ENCODE data around the gene ASTN2.

ASTN2 gene

GRCh38 chr9:116800074-116800473, 614.8 kb downstream of the ASTN2 start:
- Histone ChIP-seq H3K4me2 (ENCODE audit: low read length) (no peak overlapping the region), H4K20me1 (ENCODE audit: insufficient read depth, low read length) (no peaks in the 10 kb centered on the region), H3K9ac (ENCODE audit: low read length) (no peak overlapping the region), H3K4me1 (ENCODE audit: insufficient read depth, low read length, severe bottlenecking) (no peaks in the 10 kb centered on the region), H3K9me2 (ENCODE audit: low read depth, low read length) (no peaks in the 10 kb centered on the region), H3K9me3 (ENCODE audit: low read length) (no peaks in the 10 kb centered on the region), H3K27me3 (ENCODE audit: insufficient read depth, low read length) (no peaks in the 10 kb centered on the region), H3K4me3 (ENCODE audit: low read depth, low read length, poor library complexity, severe bottlenecking) (no peak overlapping the region), H3K79me2 (ENCODE audit: insufficient read depth, low read length) (no peaks in the 10 kb centered on the region), H3F3A (ENCODE audit: insufficient read depth, low read length) (no peaks in the 10 kb centered on the region), H3K27ac (ENCODE audit: low read depth, low read length, poor library complexity, severe bottlenecking) (no peak overlapping the region), H2AFZ (ENCODE audit: low read length) (no peak overlapping the region), H3K36me3 (ENCODE audit: insufficient read depth, low read length) (no peaks in the 10 kb centered on the region)
- no peak for TF ChIP-seq EZH2 (IDR thresholded peaks at IDR 0.05; ENCODE audit: borderline replicate concordance, low read length)
- TF ChIP-seq, protein P1, sequence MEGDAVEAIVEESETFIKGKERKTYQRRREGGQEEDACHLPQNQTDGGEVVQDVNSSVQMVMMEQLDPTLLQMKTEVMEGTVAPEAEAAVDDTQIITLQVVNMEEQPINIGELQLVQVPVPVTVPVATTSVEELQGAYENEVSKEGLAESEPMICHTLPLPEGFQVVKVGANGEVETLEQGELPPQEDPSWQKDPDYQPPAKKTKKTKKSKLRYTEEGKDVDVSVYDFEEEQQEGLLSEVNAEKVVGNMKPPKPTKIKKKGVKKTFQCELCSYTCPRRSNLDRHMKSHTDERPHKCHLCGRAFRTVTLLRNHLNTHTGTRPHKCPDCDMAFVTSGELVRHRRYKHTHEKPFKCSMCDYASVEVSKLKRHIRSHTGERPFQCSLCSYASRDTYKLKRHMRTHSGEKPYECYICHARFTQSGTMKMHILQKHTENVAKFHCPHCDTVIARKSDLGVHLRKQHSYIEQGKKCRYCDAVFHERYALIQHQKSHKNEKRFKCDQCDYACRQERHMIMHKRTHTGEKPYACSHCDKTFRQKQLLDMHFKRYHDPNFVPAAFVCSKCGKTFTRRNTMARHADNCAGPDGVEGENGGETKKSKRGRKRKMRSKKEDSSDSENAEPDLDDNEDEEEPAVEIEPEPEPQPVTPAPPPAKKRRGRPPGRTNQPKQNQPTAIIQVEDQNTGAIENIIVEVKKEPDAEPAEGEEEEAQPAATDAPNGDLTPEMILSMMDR (IDR thresholded peaks at IDR 0.05; ENCODE audit: low read length): no peak

GRCh38 chr9:116798521-116798920, 616.3 kb downstream of the ASTN2 start:
- H3K27ac ChIP-seq (ENCODE audit: low read depth, low read length, poor library complexity, severe bottlenecking): no peak overlapping the region
- H3K9me3 ChIP-seq (ENCODE audit: low read length): no peaks in the 10 kb centered on the region
- TF ChIP-seq, protein P1 (IDR thresholded peaks at IDR 0.05; ENCODE audit: low read length): no peak
- TF ChIP-seq EZH2 (IDR thresholded peaks at IDR 0.05; ENCODE audit: borderline replicate concordance, low read length): no peak
- no peaks in the 10 kb centered on the region for H4K20me1 ChIP-seq (ENCODE audit: insufficient read depth, low read length)
- H3K4me3 ChIP-seq (ENCODE audit: low read depth, low read length, poor library complexity, severe bottlenecking): no peak overlapping the region
- no peak overlapping the region for H3K4me2 ChIP-seq (ENCODE audit: low read length)
- H3F3A ChIP-seq (ENCODE audit: insufficient read depth, low read length): no peaks in the 10 kb centered on the region
- no peaks in the 10 kb centered on the region for H3K27me3 ChIP-seq (ENCODE audit: insufficient read depth, low read length)
- no peaks in the 10 kb centered on the region for H3K9me2 ChIP-seq (ENCODE audit: low read depth, low read length)
- H3K9ac ChIP-seq (ENCODE audit: low read length): no peak overlapping the region
- no peaks in the 10 kb centered on the region for H3K36me3 ChIP-seq (ENCODE audit: insufficient read depth, low read length)
- no peaks in the 10 kb centered on the region for H3K4me1 ChIP-seq (ENCODE audit: insufficient read depth, low read length, severe bottlenecking)
- no peaks in the 10 kb centered on the region for H3K79me2 ChIP-seq (ENCODE audit: insufficient read depth, low read length)
- H2AFZ ChIP-seq (ENCODE audit: low read length): no peak overlapping the region

GRCh38 chr9:116797276-116797675, 617.6 kb downstream of the ASTN2 start:
- no peaks in the 10 kb centered on the region for H3K27me3 ChIP-seq (ENCODE audit: insufficient read depth, low read length)
- H3K9me3 ChIP-seq (ENCODE audit: low read length): no peaks in the 10 kb centered on the region
- no peak overlapping the region for H3K4me2 ChIP-seq (ENCODE audit: low read length)
- H3K9ac ChIP-seq (ENCODE audit: low read length): no peak overlapping the region
- H3K36me3 ChIP-seq (ENCODE audit: insufficient read depth, low read length): no peaks in the 10 kb centered on the region
- no peaks in the 10 kb centered on the region for H3F3A ChIP-seq (ENCODE audit: insufficient read depth, low read length)
- H3K79me2 ChIP-seq (ENCODE audit: insufficient read depth, low read length): no peaks in the 10 kb centered on the region
- H3K9me2 ChIP-seq (ENCODE audit: low read depth, low read length): no peaks in the 10 kb centered on the region
- no peaks in the 10 kb centered on the region for H3K4me1 ChIP-seq (ENCODE audit: insufficient read depth, low read length, severe bottlenecking)
- H4K20me1 ChIP-seq (ENCODE audit: insufficient read depth, low read length): no peaks in the 10 kb centered on the region
- TF ChIP-seq, protein P1 (IDR thresholded peaks at IDR 0.05; ENCODE audit: low read length): no peak
- TF ChIP-seq EZH2 (IDR thresholded peaks at IDR 0.05; ENCODE audit: borderline replicate concordance, low read length): no peak
- no peak overlapping the region for H2AFZ ChIP-seq (ENCODE audit: low read length)
- no peak overlapping the region for H3K27ac ChIP-seq (ENCODE audit: low read depth, low read length, poor library complexity, severe bottlenecking)
- no peak overlapping the region for H3K4me3 ChIP-seq (ENCODE audit: low read depth, low read length, poor library complexity, severe bottlenecking)

Data from OCI-LY1 (cell line).